Mesangial cell (primary cell): ENCODE data around the gene POM121C. TPM values are rescaled to one million over a fixed set of nuclear protein-coding genes. Genes with fewer than 3 reads are reported as not detected.

Experiments
- total RNA-seq: library from RNA; depleted of rRNA; stranded (reverse); fragments of >200 nt; gene quantifications from 2 replicates; pipeline ENCODE4 v1.2.3, GENCODE V29; 2015

Gene POM121C
- 12.7 and 18.8 TPM in 2 replicates for total RNA-seq

DNA sequence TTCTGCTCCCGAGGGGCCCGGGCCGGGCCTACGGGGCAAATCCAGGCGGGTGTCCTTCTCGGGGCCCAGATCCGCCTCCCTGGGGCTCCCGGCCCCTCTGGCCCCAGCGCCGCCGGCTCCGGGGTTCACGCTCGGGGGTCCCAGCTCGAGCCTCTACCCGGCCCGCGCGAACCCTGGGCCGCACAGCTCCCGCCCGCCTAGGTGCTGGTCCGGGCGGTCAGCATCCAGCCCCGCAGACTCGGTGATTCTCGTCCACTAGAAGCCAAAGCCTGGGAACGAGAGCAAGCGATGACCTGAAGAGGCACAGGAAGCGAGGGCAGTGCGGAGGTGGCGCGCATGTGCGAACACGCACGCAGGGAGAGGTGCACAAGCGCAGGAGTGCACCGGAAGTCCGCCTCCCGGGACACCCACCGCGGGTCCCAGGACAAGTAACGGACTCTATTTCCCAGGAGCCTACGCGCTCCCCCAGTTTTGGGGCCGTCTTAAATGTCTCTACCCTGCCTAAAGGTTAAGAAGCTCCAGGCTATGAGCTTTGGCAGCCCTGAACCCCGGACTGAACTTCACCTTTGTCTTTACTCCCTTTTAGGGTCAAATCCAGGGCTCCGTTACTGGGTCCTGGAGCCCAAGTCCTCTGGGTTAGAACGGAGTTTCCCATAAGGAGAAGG is at the start of gene POM121C:
TSS of gene POM121C (minus strand) at position 321 of the 665 bp plus-strand sequence. CDS start 44,803 bp downstream, outside the sequence.

DNA sequence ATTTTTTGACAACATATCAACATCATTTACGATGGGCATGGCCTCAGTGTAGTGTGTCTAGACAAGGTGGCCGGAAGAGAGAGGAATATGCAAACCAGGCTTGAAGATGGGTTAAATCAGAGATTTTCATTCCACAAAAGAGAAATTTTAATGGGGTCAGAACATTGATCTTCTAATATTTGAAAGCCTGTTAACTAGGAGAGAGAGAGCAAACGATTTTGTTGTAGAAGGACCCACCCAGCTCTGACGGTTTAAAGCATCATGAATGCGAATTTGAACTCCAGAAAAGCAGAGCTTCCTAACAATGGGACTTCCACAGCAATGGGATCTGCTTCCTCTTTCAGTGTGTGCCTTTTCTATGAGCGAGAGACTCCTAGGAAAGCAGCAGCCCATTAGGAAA is 5.9 kb upstream of the POM121C start, which contains the start of gene SPDYE5:
TSS of gene SPDYE5 (plus strand) at position 301 of the 400 bp plus-strand sequence. CDS start 1,728 bp downstream, outside the sequence.

GRCh38 chr7:75395329-75395728 is 90.8 kb downstream of the POM121C start, which contains the start of gene TRIM73:
Gene TRIM73, plus strand, starts transcription at chr7:75395629. Its CDS starts 3,305 bp downstream, at chr7:75398934.

Other genes starting within 250 kb of the POM121C start
- gene TRIM73, start 90.7 kb downstream of the POM121C start, total RNA-seq = 0.89 TPM in 1 of 2 replicates, not detected in the other
- not detected in 2 replicates for gene SPDYE5, start 6.0 kb upstream of the POM121C start, total RNA-seq